Liver (tissue), 9 donors: ENCODE measurements around the gene SOHLH1. TPM values are rescaled to one million over a fixed set of nuclear protein-coding genes. Genes with fewer than 3 reads are reported as not detected.

Experiments used
- DNase-seq: peaks from one replicate; pipeline ENCODE4 v3.0.0-alpha.2; 2017; ENCODE audit warnings: low spot score
- H3K27ac ChIP-seq, 2 donors: one replicate each; pipeline ENCODE4 v1.7.0; 2013; ENCODE audit warnings: inconsistent platforms in 2 of 2, low read length in 2 of 2, control low read depth in 1 of 2, low read depth in 1 of 2, mild to moderate bottlenecking in 1 of 2
- H3K27me3 ChIP-seq, 4 donors: one replicate each; pipeline versions ENCODE4 v1.6.1 to v1.7.0; 2013; ENCODE audit warnings: low read length in 3 of 4, inconsistent platforms in 1 of 4, mild to moderate bottlenecking in 1 of 4, moderate library complexity in 1 of 4; ENCODE audit not compliant: control insufficient read depth in 4 of 4, insufficient read depth in 4 of 4
- H3K36me3 ChIP-seq, 4 donors: one replicate each; pipeline versions ENCODE4 v1.6.1 to v1.7.0; 2013; ENCODE audit warnings: low read length in 3 of 4, mild to moderate bottlenecking in 3 of 4, low read depth in 1 of 4, moderate library complexity in 1 of 4; ENCODE audit not compliant: control insufficient read depth in 4 of 4, insufficient read depth in 3 of 4
- H3K4me1 ChIP-seq, 4 donors: one replicate each; pipeline versions ENCODE4 v1.6.1 to v1.7.0; 2013; ENCODE audit warnings: low read length in 3 of 4, mild to moderate bottlenecking in 3 of 4, moderate library complexity in 1 of 4; ENCODE audit not compliant: control insufficient read depth in 4 of 4, insufficient read depth in 4 of 4
- H3K4me3 ChIP-seq, 3 donors: one replicate each; pipeline versions ENCODE4 v1.6.1 to v1.7.0; 2013; ENCODE audit warnings: low read length in 3 of 3, control low read depth in 1 of 3, low read depth in 1 of 3, mild to moderate bottlenecking in 1 of 3
- H3K9ac ChIP-seq, 2 donors: one replicate each; pipeline ENCODE4 v1.7.0; 2013; ENCODE audit warnings: low read length in 2 of 2, mild to moderate bottlenecking in 2 of 2, moderate library complexity in 2 of 2, control low read depth in 1 of 2, low read depth in 1 of 2
- H3K9me3 ChIP-seq, 4 donors: one replicate each; pipeline versions ENCODE4 v1.6.1 to v1.7.0; 2013; ENCODE audit warnings: low read length in 3 of 4; ENCODE audit not compliant: control insufficient read depth in 4 of 4
- ATF3 ChIP-seq: IDR thresholded peaks from 2 replicates; pipeline ENCODE4 v1.6.1; 2016; ENCODE audit warnings: antibody characterized with exemption
- CTCF ChIP-seq: fragments of 150-350 bp; IDR thresholded peaks from 2 replicates; pipeline ENCODE4 v1.5.1; 2017; ENCODE audit warnings: improper control_type of control experiment, low read depth, low read length; ENCODE audit not compliant: missing input control
- EGR1 ChIP-seq, 2 donors: IDR thresholded peaks; 2 replicates each; pipeline ENCODE4 v1.6.1; 2016 to 2018; ENCODE audit warnings: antibody characterized with exemption in 2 of 2, low read depth in 2 of 2
- FOXA1 ChIP-seq: IDR thresholded peaks from 2 replicates; pipeline ENCODE4 v1.6.1; 2016; ENCODE audit warnings: antibody characterized with exemption
- FOXA2 ChIP-seq: IDR thresholded peaks from 2 replicates; pipeline ENCODE4 v1.6.1; 2016; ENCODE audit warnings: antibody characterized with exemption
- GABPA ChIP-seq, 2 donors: IDR thresholded peaks in 1 of 2; conservative IDR thresholded peaks in 1 of 2; 2 replicates each; pipeline ENCODE4 v1.6.1; 2016; ENCODE audit warnings: antibody characterized with exemption in 2 of 2, mild to moderate bottlenecking in 1 of 2, moderate library complexity in 1 of 2
- HNF4A ChIP-seq, 2 donors: conservative IDR thresholded peaks; 2 replicates each; pipeline ENCODE4 v1.6.1; 2016; ENCODE audit warnings: antibody characterized with exemption in 2 of 2, mild to moderate bottlenecking in 2 of 2
- HNF4G ChIP-seq: IDR thresholded peaks from 2 replicates; pipeline ENCODE4 v1.6.1; 2016; ENCODE audit warnings: antibody characterized with exemption
- MAX ChIP-seq: IDR thresholded peaks from 2 replicates; pipeline ENCODE4 v1.6.1; 2016; ENCODE audit warnings: antibody characterized with exemption
- RAD21 ChIP-seq, 2 donors: IDR thresholded peaks; 2 replicates each; pipeline ENCODE4 v1.6.1; 2016; ENCODE audit warnings: antibody characterized with exemption in 2 of 2, mild to moderate bottlenecking in 2 of 2
- REST ChIP-seq: IDR thresholded peaks from 2 replicates; pipeline ENCODE4 v1.6.1; 2016; ENCODE audit warnings: antibody characterized with exemption, mild to moderate bottlenecking
- RXRA ChIP-seq, 2 donors: IDR thresholded peaks; 2 replicates each; pipeline ENCODE4 v1.6.1; 2017 to 2018; ENCODE audit warnings: antibody characterized with exemption in 2 of 2, mild to moderate bottlenecking in 1 of 2
- SP1 ChIP-seq: IDR thresholded peaks from 2 replicates; pipeline ENCODE4 v1.6.1; 2018; ENCODE audit warnings: antibody characterized with exemption, mild to moderate bottlenecking
- TAF1 ChIP-seq: conservative IDR thresholded peaks from 2 replicates; pipeline ENCODE4 v1.6.1; 2016; ENCODE audit warnings: antibody characterized with exemption, mild to moderate bottlenecking
- YY1 ChIP-seq: IDR thresholded peaks from 2 replicates; pipeline ENCODE4 v1.6.1; 2016; ENCODE audit warnings: antibody characterized with exemption, mild to moderate bottlenecking
- ZBTB33 ChIP-seq: IDR thresholded peaks from 2 replicates; pipeline ENCODE4 v1.6.1; 2016; ENCODE audit warnings: antibody characterized with exemption
- WGBS: extraction: QIAGEN DNeasy Blood & Tissue Kit; methylation state at CpG from one replicate; pipeline ENCODE4 v1.1.7; 2013; 5-methylcytosine and 5-hydroxymethylcytosine counted together
- polyA plus RNA-seq, 2 donors: library from polyadenylated mRNA; stranded (reverse) in 1 of 2; unstranded in 1 of 2; fragments of 200-250 nt in 1 of 2; fragments of >200 nt in 1 of 2; fragmentation: Nextera tagmentation in 1 of 2; extraction: Ambion mirVana in 1 of 2; gene quantifications; one replicate each; pipeline versions ENCODE4 v1.2.1 to v1.2.3, GENCODE V29; 2013 to 2015
- total RNA-seq, 2 donors: library from RNA; depleted of rRNA; stranded (reverse); fragments of >200 nt; gene quantifications; one replicate each; pipeline ENCODE4 v1.2.3, GENCODE V29; 2014
- donor health status: healthy.
- donor health status: healthy.
- donor health status: healthy.
- donor health status: healthy.
- donor health status: healthy.

The SOHLH1 gene
- total and polyA plus RNA-seq, 4 donors, result not detected

- H3K4me3 ChIP-seq, result no peak overlapping the region
- H3K27me3 ChIP-seq, result no peaks in the 10 kb centered on the region
- TF ChIP-seq EGR1 (IDR thresholded peaks at IDR 0.05; ENCODE audit: low read depth in 2 of 2) (no peak), MAX (no peak), RXRA (IDR thresholded peaks at IDR 0.05) (no peak), FOXA2 (no peak), HNF4G (no peak)
- H3K27ac ChIP-seq, result no peak overlapping the region
- 65% methylated on average over 2 of the region's 2 CpGs for WGBS
- no peaks in the 10 kb centered on the region for H3K36me3 ChIP-seq
- H3K9me3 ChIP-seq, result peaks cover 19 to 41% (median 21%) of the 10 kb centered on the region in 4 donors
- H3K4me1 ChIP-seq, result no peaks in the 10 kb centered on the region
- DNase-seq, result no peak
- H3K9ac ChIP-seq, result no peak overlapping the region
These were observed 49.8 kb downstream of the SOHLH1 start for GRCh38 chr9:135649508-135649907.

GRCh38 chr9:135648494-135649410 is 50.5 kb downstream of the SOHLH1 start:
- H3K27ac ChIP-seq, result no peak overlapping the region
- no peak for DNase-seq
- no peak for TF ChIP-seq FOXA1
- no peak for TF ChIP-seq GABPA (IDR thresholded peaks at IDR 0.05 in 1 of 2, conservative IDR thresholded peaks at IDR 0.05 in 1 of 2)
- TF ChIP-seq TAF1, result no peak
- TF ChIP-seq RAD21 (IDR thresholded peaks at IDR 0.05), result no peak
- no peak for TF ChIP-seq ATF3
- TF ChIP-seq REST, result no peak
- TF ChIP-seq CTCF, result no peak
- TF ChIP-seq HNF4A (conservative IDR thresholded peaks at IDR 0.05), result no peak
- no peak for TF ChIP-seq ZBTB33
- no peak for TF ChIP-seq FOXA2
- no peak for TF ChIP-seq SP1
- no peak for TF ChIP-seq RXRA (IDR thresholded peaks at IDR 0.05)
- TF ChIP-seq MAX, result no peak
- no peak for TF ChIP-seq YY1
- no peak for TF ChIP-seq HNF4G
- H3K4me3 ChIP-seq, result no peak overlapping the region
- no peaks in the 10 kb centered on the region for H3K4me1 ChIP-seq
- peaks cover 19 to 45% (median 23%) of the 10 kb centered on the region in 4 donors for H3K9me3 ChIP-seq
- H3K36me3 ChIP-seq, result no peaks in the 10 kb centered on the region
- 73% methylated on average over 10 of the region's 10 CpGs for WGBS
- no peak overlapping the region for H3K9ac ChIP-seq
- H3K27me3 ChIP-seq, result no peaks in the 10 kb centered on the region
